GM19438 (cell line): ENCODE data around the gene CEP112.
"Not testable (repeated sequence)": the region's sequence is repeated elsewhere in the genome, so short reads cannot be mapped to it uniquely, and the experiment has no call there.

Experiments
- ATAC-seq: cut with Tn5 transposase; IDR thresholded peaks from one replicate; pipeline ENCODE4 v1.9.1; 2021; ENCODE audit warnings: low read depth; ENCODE audit not compliant: unreplicated experiment

CEP112 gene

GRCh38 chr17:66165537-66166123 is 26.3 kb downstream of the CEP112 start:
- ATAC-seq: no peak

- not testable (repeated sequence) for ATAC-seq
These were observed 36.9 kb downstream of the CEP112 start for GRCh38 chr17:66155055-66155454.

GRCh38 chr17:66152756-66153155 is 39.2 kb downstream of the CEP112 start:
- no peak for ATAC-seq

- ATAC-seq: no peak
These were observed 41.2 kb downstream of the CEP112 start for GRCh38 chr17:66150708-66151107.

GRCh38 chr17:66149562-66149961 is 42.4 kb downstream of the CEP112 start:
- ATAC-seq: no peak

- no peak for ATAC-seq
These were observed 45.5 kb downstream of the CEP112 start for GRCh38 chr17:66146394-66146793.

GRCh38 chr17:66143657-66144282 is 48.2 kb downstream of the CEP112 start:
- no peak for ATAC-seq

GRCh38 chr17:66142428-66142827 is 49.5 kb downstream of the CEP112 start:
- no peak for ATAC-seq

GRCh38 chr17:66138120-66138519 is 53.8 kb downstream of the CEP112 start:
- no peak for ATAC-seq

GRCh38 chr17:66135896-66136295 is 56.0 kb downstream of the CEP112 start:
- ATAC-seq: no peak

GRCh38 chr17:66135219-66135618 is 56.7 kb downstream of the CEP112 start:
- ATAC-seq: no peak

GRCh38 chr17:66129759-66130158 is 62.2 kb downstream of the CEP112 start:
- no peak for ATAC-seq

- no peak for ATAC-seq
These were observed 65.7 kb downstream of the CEP112 start for GRCh38 chr17:66126231-66126630.

- no peak for ATAC-seq
These were observed 68.8 kb downstream of the CEP112 start for GRCh38 chr17:66123163-66123562.

- no peak for ATAC-seq
These were observed 76.7 kb downstream of the CEP112 start for GRCh38 chr17:66115246-66115645.

- ATAC-seq: no peak
These were observed 77.3 kb downstream of the CEP112 start for GRCh38 chr17:66114609-66115008.

GRCh38 chr17:66107731-66108130 is 84.2 kb downstream of the CEP112 start:
- ATAC-seq: no peak

- no peak for ATAC-seq
These were observed 93.9 kb downstream of the CEP112 start for GRCh38 chr17:66098040-66098439.

GRCh38 chr17:66094727-66095126 is 97.2 kb downstream of the CEP112 start:
- no peak for ATAC-seq

GRCh38 chr17:66091445-66092080 is 100.4 kb downstream of the CEP112 start:
- ATAC-seq: no peak

- ATAC-seq: no peak
These were observed 102.2 kb downstream of the CEP112 start for GRCh38 chr17:66089764-66090163.

GRCh38 chr17:66088173-66088572 is 103.8 kb downstream of the CEP112 start:
- ATAC-seq: no peak
